ENCODE measurements around the gene RAE1. TPM values are rescaled to one million over a fixed set of nuclear protein-coding genes. Genes with fewer than 3 reads are reported as not detected.
A peak's percentile ranks its signal among the peaks of the same experiment; 100 is the strongest.

Gene RAE1
- polyA plus RNA-seq, 3 donors: 57.4 to 61.1 (median 58.8) TPM

DNA sequence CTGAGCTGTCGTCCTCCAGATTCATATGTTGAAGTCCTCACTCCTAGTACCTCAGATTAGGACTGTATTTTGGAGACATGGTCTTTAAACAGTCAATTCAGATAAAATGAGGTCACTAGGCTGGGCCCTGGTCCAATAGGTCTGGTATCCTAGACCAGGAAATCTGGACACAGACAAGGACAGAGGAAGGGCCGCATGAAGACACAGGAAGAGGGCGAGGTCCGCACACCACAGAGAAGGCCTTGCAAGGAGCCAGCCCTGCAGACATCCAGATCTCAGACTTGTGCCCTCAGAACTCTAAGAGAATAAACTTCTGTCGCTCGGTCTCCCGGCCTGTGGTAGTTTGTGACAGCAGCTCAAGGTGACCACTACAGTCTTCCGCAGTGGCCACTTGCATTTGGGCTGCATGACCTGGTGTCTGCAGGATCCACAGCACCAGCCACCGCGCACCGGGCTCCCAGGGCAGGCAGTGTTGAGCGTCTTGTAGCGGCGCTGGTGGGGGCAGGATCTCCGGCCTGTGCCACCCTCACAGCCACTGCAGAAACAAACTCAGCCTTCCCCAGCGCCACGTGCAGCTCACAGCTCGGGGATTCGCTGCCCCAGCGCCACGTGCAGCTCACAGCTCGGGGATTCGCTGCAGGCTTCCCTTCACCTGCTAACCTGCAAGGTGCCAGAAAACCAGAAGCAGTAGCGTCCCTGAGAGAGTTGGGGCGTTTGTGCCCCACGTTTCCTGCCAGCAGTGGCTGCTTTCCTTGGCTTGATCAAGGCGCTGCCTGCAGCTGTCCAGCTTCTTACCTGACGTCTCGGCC is 34.1 kb downstream of the RAE1 start:
- no peak for DNase-seq

DNA sequence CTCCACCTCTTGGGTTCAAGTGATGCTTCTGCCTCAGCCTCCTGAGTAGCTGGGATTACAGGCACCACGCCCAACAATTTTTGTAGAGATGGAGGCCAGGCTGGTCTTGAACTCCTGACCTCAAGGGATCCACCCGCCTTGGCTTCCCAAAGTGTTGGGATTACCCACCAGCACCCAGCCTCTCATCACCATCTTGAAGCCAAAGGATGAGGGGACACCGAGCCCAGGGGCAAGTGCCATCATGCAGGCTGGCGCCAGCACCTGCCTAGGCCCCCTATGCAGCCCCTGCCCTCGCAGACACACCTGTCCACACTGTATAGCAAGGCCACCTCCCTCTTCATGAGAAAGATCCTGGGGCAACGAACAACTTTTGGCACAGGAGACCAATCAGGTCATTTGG is 34.9 kb downstream of the RAE1 start:
- DNase-seq: no peak

DNA sequence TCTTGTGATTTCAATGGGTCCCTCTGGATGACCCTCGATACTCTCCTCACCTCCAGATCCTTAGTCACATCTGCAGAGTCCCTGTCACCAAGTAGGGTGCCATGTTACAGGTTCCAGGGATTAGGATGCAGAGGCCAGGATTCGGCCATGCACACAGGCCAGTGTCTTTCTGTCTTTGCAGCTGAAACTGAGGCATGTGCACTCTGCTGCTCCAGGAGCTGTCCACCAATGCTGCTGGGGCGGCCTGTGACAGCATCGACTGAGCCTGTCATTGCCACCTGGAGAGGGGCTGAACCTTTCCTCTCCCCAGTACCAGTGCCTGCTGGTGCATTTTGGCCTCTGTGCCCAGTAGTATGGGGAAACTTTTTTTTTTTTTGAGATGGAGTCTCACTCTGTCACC is 35.7 kb downstream of the RAE1 start:
- no peak for DNase-seq

DNA sequence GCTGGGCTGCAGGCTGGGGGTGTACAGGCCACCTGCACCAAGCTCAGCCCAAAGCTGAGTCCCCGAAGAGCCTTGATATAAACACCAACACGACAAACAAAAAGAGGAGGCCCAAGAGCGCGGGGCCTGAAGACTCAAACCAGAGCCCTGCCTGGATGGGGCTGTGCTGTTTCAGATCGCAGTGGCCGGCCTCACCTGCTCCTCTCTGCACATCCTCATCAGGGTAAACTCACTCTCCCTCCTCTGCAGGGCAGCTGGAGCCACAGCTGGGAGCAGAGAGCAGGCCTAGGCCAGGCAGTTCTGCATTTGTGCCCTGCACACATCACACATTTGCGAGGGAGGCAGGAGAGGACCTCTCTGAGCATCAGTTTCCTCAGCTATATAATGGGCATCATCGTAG is 36.4 kb downstream of the RAE1 start:
- DNase-seq: no peak

DNA sequence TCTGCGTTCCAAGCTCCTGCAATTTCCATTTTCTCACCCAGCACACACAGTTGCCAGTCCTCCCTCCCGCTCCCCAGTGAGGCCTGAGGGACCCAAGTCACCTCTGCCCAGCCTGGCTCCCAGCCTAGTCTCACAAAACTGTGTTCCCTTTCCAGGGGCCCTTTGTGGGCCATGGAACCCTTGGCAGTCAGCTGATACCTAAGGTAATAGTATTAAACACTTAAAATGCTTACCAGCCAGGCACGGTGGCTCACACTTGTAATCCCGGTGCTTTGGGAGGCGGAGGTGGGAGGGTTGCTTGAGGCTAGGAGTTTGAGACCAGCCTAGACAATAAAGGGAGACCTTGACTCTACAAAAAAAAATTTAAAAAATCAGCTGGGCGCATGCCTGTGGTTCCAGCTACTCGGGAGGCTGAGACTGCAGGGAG is 36.9 kb downstream of the RAE1 start:
- DNase-seq: no peak

DNA sequence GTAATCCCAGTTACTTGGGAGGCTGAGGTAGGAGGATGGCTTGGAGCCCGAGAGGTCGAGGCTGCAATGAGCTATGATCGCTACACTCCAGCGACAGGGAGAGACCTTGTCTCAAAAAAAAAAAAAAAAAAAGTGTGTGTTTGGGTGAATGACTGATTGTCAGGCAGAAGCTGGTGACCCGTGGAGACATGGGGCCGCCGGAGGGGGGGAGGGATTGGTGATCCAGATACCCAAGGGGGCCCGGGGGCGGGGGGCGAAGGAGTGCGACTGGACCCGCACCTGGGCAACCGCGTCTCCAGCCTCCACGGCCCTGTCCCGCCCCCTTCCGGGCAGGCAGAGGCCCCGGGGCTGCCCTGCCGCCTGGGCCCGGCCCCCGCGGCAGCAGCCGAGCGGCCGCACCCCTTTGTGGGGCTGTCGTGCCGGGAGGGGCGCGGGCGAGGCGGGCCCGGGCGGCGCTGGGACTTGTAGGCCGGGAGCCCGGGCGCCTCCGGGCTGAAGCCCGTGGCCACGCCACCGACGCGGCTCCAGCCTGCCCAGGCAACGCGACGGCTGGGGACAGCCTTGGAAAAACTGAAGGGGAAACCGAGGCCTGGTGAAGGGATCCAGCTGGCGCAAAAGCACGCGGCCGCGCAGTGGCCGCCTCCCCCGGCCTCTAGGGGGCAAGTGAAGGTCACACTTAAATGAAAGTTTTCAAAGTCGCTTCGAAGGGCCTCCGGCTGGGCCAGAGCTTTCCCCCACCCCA is 38.1 kb downstream of the RAE1 start:
- peak; percentile 72 for DNase-seq

DNA sequence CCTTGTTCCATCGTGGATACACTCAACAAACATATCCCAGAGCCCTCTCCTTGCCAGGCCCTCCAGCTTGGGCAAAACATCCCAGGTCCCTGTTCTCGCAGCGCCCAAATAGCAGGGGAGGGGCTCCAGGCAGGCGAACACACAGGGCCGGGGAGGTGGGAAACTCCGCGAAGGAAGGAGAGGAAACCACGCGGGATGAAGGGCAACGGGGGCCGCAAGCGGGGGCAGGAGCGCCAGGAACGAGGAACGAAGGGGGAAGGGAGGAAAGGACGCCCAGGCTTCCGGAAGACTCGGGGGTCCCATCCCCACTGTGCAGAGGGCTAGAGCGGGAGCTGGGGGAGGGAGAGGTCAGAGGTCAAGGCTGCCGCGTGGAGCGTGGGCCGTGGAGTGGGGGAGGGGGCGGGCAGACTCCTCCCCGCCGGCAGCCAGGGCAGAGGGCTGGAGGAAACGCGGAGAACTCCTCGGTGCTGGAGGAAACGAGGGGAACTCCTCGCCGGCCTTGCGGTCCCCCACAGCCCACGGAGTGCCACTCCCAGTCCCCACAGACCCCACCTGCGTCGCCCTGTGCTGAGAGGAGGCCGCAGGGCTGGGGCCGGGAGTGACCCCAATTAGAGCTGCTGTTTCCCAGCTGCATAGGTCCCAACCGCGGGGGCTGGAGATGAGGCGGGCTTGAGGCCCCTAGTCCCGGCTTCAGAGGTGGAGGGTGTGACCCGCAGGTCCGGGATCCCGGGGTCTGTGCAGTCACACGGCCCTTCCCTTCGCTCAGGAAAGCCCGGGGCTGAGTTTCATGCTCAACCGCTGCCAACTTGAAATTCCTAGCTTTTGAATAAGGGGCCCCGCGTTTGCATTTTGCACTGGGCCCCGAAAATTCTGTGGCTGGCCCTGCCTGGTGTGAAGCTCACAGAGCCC is 38.9 kb downstream of the RAE1 start:
- DNase-seq: no peak

DNA sequence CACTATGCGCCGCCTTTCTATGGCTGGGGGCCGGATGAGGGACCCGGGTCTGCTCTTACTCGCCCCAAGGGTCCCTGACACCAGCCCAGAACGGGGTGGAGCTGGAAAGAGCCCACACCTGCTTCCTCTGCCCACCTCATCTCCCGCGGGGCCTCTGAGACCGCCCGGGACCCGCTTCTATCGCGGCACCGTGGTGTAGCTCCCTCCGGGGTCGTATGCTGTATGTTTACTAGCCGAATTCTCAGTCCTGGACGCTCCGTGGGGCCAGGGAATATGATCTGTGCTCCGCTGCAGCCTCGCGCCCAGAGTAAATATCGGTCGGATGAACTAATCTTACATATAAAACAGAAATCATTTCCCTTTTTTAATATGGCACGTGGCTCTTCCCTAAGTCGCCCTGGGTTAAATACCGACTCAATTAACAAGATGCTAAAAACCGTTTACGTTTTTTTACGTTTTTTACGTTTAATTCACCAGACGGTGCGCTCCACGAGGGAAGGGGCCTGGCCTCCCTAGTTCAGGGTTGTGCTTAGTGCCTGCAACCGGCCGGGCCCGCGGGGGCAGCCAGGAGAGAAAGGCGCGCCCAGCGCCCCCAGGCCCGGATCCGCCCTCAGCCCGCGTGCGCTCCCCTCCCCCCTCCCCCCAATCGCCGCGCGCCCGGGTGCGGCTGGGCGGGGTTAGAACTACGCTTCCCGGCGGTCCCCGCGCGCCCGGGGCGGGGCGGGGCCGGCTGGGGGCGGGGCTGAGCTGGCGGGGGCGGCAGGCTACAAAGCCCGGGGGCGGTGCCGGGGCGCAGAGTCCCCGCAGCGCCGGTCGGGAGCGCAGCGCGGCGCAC is 39.8 kb downstream of the RAE1 start, which contains the start of gene RBM38:
TSS of gene RBM38 (plus strand) at position 793 of the 835 bp plus-strand sequence. CDS start 186 bp downstream, outside the sequence.
- DNase-seq: peak; percentile 69

DNA sequence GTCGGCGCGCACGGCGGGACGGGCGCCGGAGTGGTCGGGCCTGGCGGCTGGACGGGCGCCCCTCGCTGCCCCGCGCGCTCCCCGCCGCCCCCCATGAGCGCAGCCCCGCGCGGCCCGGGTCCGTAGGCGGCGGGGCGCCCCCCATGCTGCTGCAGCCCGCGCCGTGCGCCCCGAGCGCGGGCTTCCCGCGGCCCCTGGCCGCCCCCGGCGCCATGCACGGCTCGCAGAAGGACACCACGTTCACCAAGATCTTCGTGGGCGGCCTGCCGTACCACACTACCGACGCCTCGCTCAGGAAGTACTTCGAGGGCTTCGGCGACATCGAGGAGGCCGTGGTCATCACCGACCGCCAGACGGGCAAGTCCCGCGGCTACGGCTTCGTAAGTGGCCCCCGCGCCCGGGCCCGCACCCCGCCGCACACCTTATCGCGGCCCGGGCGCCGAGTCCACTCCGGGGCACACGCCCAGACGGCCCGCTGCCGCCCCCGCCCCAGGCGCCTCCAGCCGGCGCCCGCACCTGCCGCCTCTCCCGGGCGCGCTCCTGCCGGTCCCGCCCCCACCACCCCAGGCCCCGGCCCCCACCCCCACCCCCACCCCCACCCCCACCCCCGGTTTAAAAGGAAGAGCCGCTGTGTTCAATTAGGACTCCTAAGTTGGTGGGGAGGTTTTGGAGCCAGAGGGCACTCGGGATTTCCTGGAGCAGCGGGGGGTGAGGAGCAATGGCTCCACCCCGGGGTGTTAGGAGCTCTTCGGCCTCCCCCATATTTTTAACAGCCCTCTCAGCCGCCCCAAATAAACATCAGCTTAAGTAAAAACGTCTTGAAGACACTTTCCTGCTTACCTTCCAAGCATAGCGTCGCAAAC is 40.6 kb downstream of the RAE1 start:
- no peak for DNase-seq

DNA sequence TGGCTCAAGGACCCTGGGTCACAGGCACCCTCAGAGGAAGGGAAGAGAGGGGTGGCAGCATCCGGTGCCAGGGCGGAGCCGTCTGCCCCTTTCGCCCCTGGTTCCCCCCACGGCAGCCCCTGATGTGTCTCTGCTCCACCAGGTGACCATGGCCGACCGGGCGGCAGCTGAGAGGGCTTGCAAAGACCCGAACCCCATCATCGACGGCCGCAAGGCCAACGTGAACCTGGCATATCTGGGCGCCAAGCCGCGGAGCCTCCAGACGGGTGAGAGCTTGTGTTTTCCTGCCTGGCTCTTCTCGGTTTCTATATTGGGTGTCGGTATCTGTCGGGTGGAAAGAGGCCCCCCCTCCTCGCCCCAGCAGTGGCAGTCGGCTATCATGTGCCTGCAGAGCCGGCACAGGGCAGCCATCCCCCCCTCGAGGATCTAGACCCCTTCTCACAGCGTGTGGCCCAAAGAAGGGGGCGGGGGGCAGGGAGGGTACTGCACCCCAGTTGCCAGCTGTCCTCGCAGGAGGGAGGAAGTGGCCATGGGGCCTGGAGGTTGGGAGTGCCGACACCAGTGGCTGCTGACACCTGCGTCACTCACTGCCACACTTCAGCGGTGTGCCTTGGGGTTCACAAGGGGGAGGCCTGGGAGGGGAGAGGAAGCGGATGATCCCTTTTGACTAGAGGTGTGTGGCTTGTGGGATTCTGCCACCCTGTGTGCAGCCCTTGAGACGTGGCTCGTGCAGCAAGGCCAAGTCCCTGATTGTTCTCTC is 41.6 kb downstream of the RAE1 start:
- DNase-seq: no peak

DNA sequence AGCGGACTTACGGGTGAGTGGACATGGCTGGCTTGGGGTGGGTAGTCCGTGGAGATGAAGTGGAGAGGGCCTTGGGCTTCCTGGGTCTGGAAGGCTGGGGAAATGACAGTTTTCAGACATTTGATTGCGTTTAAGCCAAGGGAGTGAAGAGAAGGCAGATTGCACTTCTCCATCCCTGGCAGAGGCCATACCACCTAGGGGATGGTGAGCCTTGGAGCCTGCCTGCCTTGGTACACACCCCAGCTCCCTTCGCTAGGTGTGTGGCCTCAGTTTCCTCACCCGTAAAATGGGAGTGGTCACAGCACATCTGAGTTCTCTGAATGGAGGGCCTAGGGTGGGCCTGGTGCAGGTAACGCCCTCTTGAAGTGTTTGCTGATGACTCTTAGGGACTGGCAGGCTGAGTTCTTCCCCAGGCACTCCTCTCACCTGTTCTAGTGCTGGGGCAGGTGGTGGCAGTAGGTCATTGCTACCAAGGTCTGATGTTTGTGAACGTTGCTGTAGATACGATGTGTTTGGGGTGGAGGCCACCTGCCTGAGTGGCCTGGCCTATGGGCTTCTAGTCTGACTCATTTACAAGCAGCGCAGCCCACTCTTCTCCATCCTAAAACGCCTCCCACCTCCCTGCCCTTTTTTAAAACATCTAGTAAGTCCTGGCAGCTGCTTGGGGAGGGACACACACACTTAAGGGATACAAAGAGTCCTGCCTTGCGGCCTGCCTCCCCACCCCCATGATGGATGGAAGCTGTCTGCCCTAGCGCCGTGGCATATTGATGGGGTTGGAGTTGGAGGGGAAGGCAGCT is 42.5 kb downstream of the RAE1 start:
- no peak for DNase-seq

DNA sequence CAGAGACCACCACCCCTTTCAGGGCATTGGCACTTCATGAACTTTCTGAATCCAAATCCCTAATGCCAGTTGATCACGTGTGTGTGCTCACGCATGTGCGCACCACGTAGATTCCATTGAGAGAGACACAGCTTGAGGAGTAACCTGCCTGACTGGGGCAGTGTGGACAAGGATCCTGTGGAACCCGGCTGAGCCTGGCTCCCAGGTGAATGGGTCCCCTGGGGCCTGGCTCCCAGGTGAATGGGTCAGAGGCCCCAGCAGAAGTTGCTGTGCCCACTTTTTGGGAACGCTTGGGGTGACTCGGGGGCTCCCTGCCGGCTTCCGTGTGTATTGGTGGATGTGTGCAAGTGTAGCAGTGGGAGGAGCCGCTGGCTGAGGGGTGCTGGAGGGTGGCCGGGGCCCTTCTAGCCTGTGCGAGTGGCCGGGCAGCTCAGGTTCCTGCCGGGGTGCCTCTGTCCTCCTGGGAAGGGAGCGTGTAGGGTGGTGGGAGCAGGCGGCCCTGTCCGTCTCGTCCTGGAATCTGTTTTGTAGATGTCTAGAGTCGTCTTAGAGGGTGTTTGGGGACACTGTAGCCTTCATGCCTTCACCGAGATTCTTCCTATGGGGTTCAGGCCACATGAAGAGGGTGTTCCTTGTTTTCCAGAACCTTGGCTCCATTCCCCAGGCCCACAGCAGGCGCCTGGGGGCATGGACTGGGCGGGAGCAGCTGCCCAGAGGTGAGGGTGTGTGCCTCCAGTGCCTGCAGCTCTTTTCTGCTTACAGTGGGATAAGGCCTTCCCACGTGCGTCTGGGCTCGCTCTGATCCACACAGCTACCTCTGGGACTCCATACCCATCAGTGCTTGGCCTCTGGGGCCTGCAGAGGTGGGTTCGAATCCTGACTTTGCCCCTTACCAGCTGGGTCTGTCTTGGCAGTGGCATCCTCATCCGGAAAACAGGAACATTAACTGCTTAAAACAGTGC is 43.3 kb downstream of the RAE1 start:
- no peak for DNase-seq

DNA sequence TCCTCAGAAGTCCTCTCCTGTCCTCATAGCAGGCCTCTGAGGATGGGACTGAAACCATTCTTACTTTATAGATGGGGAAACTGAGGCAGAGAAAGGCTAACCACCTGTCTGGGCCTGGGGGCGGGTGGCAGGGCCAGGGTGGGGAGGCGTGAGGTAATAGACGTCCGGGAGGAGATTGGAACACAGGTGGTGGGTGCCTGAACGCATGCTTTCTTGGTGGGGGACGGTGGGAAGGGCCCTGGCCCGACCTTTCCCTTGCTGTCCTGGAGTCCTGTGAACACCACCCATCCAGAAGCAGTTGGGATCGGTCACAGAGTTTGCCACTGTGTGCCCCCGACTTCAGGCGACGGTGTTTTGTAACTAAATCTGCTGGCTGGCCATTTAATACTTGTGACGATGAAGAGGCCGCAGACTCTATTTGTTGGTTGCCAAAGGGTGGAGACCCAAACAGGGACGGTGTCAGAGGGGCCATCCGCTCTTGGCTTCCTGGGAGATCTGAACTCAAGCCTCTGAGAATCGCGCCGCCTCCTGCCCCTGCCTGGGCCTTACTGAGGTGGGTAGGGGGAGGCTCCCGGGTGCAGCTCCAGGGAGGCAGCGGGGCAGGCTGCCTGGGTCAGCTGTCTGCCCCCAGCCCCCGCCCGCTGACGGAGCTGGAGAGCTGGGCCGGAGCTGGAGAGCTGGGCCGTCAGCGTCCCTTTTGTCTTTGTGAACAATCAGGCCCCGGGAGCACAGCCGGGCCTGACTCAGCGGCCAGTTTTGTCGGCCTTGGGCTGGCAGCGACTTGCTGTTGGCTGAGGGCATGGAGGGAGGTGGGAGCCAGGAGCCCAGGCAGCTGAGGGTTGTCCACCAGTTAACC is 44.3 kb downstream of the RAE1 start:
- no peak for DNase-seq

DNA sequence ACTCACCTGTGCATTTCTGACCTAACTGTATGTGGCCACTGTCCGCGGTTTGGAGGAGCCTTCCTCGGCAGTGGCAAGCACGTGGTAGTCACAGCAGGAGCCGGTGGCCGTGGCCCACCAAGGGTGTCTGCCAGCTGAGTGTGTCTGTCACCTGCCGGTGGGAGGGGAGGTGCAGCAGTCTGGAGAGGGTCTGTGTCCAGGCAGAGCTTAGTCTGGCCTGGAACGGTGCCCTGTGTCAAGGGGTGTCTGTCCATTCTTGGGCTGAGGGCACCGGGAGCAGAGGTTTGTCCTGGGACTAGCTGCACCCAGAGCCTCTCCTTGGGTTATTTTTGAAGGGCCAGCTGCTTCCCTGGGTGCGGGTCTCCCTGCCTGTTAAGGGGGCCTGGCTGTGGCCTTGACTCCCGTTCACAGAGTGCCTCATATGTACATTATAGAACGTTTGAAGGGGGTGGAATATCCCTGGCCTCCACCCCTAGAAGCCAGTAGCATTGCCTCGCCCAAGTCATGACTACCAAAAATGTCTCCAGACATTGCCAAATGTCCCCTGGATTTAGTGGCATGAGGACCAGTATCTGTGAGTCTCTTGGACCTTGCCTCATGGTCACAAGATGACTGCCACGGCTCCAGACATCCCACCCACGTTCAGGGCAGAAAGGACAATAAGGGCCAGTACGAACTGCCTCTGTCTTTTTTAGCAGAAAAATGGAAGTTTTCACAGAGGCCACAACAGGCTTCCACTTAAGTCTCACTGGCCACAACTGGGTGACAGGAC is 45.3 kb downstream of the RAE1 start:
- no peak for DNase-seq

DNA sequence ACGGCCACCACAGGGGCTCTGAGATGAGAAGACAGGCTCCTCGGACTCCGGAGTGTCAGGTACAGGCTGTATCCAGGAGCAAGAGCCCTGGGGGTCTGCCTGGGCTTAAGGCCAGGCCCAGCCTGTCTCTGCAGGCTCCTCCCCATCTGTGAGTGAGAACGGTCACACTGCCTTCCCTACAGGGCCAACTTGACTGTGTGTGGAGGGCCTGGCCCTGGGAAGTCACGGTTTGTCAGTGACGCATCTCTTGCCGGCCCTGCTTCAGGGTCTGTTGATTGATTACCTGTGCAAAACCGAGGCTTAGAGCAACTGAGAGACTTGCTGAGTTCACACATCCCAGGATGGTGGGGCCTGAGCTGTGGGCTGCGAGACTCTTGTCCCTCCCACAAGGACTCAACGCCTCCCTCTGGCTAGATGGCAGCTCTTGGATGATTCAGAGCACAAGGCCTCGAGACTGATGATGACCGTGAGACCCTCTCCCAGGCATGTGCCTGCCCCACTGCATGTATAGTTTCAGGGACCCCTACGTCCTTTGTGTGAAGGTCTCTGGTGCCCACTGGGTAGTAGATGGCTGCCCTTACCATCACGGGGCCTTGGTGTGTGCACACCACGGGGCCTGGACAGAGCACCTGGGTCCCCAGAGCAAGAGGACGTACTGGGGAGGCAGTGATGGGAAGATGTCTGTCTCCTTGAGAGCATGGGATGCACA is 46.1 kb downstream of the RAE1 start:
- no peak for DNase-seq

Measured in renal pelvis (tissue), 4 donors.